ENCODE measurements around the gene HOXA4.

HOXA4 gene

GRCh38 chr7:27147199-27148030 lies 16.9 kb upstream of the HOXA4 start, which contains the start of gene HOXA6:
HOXA6 (minus strand) TSS chr7:27147774; CDS start chr7:27147749, 25 bp downstream.
- Histone ChIP-seq H3K27me3 (ENCODE audit: insufficient read depth, poor library complexity, severe bottlenecking) (peaks cover 28% of the 10 kb centered on the region), H3K4me3 (replicated peaks; ENCODE audit: insufficient read depth, low read length) (no peak within 1 kb of the TSS), H3K27ac (replicated peaks) (no peak within 1 kb of the TSS)
- TF ChIP-seq SPI1 (IDR thresholded peaks at IDR 0.05; ENCODE audit: borderline replicate concordance, low read depth) (no peak), REST (IDR thresholded peaks at IDR 0.05; ENCODE audit: insufficient replicate concordance, low read depth) (no peak), POLR2AphosphoS5 (IDR thresholded peaks at IDR 0.05; ENCODE audit: low read depth) (no peak), CTCF (IDR thresholded peaks at IDR 0.05; ENCODE audit: insufficient read depth, low read length) (no peak), GABPA (IDR thresholded peaks at IDR 0.05; ENCODE audit: low read depth) (no peak)
- DNase-seq (ENCODE audit: low read depth in 1 of 2, low spot score in 1 of 2) = no peak

GRCh38 chr7:27146491-27147198 lies 16.1 kb upstream of the HOXA4 start:
- no peak for TF ChIP-seq GABPA (IDR thresholded peaks at IDR 0.05; ENCODE audit: low read depth)
- TF ChIP-seq POLR2AphosphoS5 (IDR thresholded peaks at IDR 0.05; ENCODE audit: low read depth) = no peak
- no peak for TF ChIP-seq CTCF (IDR thresholded peaks at IDR 0.05; ENCODE audit: insufficient read depth, low read length)
- no peak for TF ChIP-seq SPI1 (IDR thresholded peaks at IDR 0.05; ENCODE audit: borderline replicate concordance, low read depth)
- TF ChIP-seq REST (IDR thresholded peaks at IDR 0.05; ENCODE audit: insufficient replicate concordance, low read depth) = no peak
- Histone ChIP-seq H3K4me3 (replicated peaks; ENCODE audit: insufficient read depth, low read length) (no peak overlapping the region), H3K27ac (replicated peaks) (no peak overlapping the region), H3K27me3 (ENCODE audit: insufficient read depth, poor library complexity, severe bottlenecking) (peaks cover 21% of the 10 kb centered on the region)
- DNase-seq (ENCODE audit: low read depth in 1 of 2, low spot score in 1 of 2) = no peak

- TF ChIP-seq SPI1 (IDR thresholded peaks at IDR 0.05; ENCODE audit: borderline replicate concordance, low read depth) (no peak), CTCF (IDR thresholded peaks at IDR 0.05; ENCODE audit: insufficient read depth, low read length) (no peak), GABPA (IDR thresholded peaks at IDR 0.05; ENCODE audit: low read depth) (no peak), POLR2AphosphoS5 (IDR thresholded peaks at IDR 0.05; ENCODE audit: low read depth) (no peak), REST (IDR thresholded peaks at IDR 0.05; ENCODE audit: insufficient replicate concordance, low read depth) (no peak)
- Histone ChIP-seq H3K4me3 (replicated peaks; ENCODE audit: insufficient read depth, low read length) (no peak overlapping the region), H3K27me3 (ENCODE audit: insufficient read depth, poor library complexity, severe bottlenecking) (peaks cover 16% of the 10 kb centered on the region), H3K27ac (replicated peaks) (no peak overlapping the region)
- no peak for DNase-seq (ENCODE audit: low read depth in 1 of 2, low spot score in 1 of 2)
Observed at GRCh38 chr7:27145914-27146412, 15.4 kb upstream of the HOXA4 start.

Measured in HL-60 (cell line).